GM18861 (cell line): ENCODE measurements around the gene HGFAC.

ENCODE experiments used
- ATAC-seq: cut with Tn5 transposase; IDR thresholded peaks from one replicate; pipeline ENCODE4 v1.9.1; 2021; ENCODE audit not compliant: unreplicated experiment

Gene HGFAC

GRCh38 chr4:3423952-3424351, 17.8 kb upstream of the HGFAC start:
- no peak for ATAC-seq

GRCh38 chr4:3424522-3425095, 17.2 kb upstream of the HGFAC start:
- ATAC-seq = no peak

GRCh38 chr4:3426465-3427133, 15.2 kb upstream of the HGFAC start:
- no peak for ATAC-seq

GRCh38 chr4:3427134-3427476, 14.7 kb upstream of the HGFAC start:
- ATAC-seq = no peak

- ATAC-seq = no peak
These were observed 13.9 kb upstream of the HGFAC start for GRCh38 chr4:3427706-3428446.

GRCh38 chr4:3429651-3430050, 12.1 kb upstream of the HGFAC start:
- no peak for ATAC-seq

- ATAC-seq = no peak
These were observed 11.2 kb upstream of the HGFAC start for GRCh38 chr4:3430524-3430923.

GRCh38 chr4:3431446-3431993, 10.2 kb upstream of the HGFAC start:
- no peak for ATAC-seq

GRCh38 chr4:3432381-3432790, 9.4 kb upstream of the HGFAC start:
- no peak for ATAC-seq

- no peak for ATAC-seq
These were observed 8.5 kb upstream of the HGFAC start for GRCh38 chr4:3433138-3433869.

- no peak for ATAC-seq
These were observed 6.7 kb upstream of the HGFAC start for GRCh38 chr4:3434881-3435685.

- ATAC-seq = no peak
These were observed 6.1 kb upstream of the HGFAC start for GRCh38 chr4:3435686-3435956.

GRCh38 chr4:3436048-3436797, 5.5 kb upstream of the HGFAC start:
- no peak for ATAC-seq

- ATAC-seq = no peak
These were observed 4.8 kb upstream of the HGFAC start for GRCh38 chr4:3436798-3437581.

- no peak for ATAC-seq
These were observed 4.2 kb upstream of the HGFAC start for GRCh38 chr4:3437582-3437936.

- no peak for ATAC-seq
These were observed 3.5 kb upstream of the HGFAC start for GRCh38 chr4:3437998-3438846.

GRCh38 chr4:3438847-3439180, 3.0 kb upstream of the HGFAC start:
- no peak for ATAC-seq

- no peak for ATAC-seq
These were observed 2.4 kb upstream of the HGFAC start for GRCh38 chr4:3439391-3439790.

- ATAC-seq = no peak
These were observed 1.8 kb upstream of the HGFAC start for GRCh38 chr4:3440011-3440410.
